ENCODE results near the gene PLEKHG5.

PLEKHG5 gene

DNA sequence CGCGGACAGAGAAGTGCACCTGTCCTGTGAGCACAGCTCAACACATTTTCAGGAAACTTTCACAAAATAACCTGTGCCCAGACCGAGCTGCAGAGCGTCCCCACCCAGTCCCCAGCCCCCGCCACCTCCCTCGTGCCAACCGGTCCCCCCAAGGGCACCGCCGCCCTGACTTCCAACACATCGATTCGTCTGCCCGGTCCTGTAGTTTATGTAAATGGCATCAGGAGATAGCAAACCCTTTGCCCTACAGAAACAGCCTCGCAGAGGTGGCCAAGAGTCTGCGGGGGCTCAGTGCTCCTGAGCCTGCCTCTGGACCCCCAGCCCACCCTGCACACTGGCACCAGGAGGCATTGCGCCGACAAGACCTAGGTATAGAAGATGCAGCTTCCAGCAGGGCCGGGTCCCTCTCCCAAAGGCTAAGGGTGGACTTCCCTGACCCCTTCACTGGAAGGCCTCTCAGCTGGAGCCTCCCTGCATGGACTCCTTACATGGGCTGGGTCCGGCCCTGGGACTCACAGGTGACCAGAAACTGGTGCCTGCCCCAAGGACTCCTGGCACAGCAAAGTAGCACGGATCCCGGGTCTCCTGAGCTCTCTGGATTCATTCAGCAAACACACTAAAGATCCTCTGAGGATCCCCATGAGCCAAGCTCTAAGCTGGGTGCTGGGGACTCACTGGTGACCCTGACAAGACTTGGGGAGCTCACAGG is 6.6 kb upstream of the PLEKHG5 start:
- TF ChIP-seq NFIC (IDR thresholded peaks at IDR 0.05) (no peak), FOXM1 (IDR thresholded peaks at IDR 0.05; ENCODE audit: borderline replicate concordance, low read depth) (no peak), TAF1 (IDR thresholded peaks at IDR 0.05; ENCODE audit: low read depth) (no peak), CREB1 (IDR thresholded peaks at IDR 0.05; ENCODE audit: low read depth) (no peak), EGR1 (IDR thresholded peaks at IDR 0.05) (no peak), ZBTB7A (IDR thresholded peaks at IDR 0.05; ENCODE audit: low read depth) (no peak), TCF12 (IDR thresholded peaks at IDR 0.05; ENCODE audit: low read depth) (no peak), EP300 (IDR thresholded peaks at IDR 0.05; ENCODE audit: borderline replicate concordance) (no peak), TEAD4 (IDR thresholded peaks at IDR 0.05) (no peak), YY1 (IDR thresholded peaks at IDR 0.05; ENCODE audit: low read depth) (no peak), CEBPB (IDR thresholded peaks at IDR 0.05) (no peak), RAD21 (IDR thresholded peaks at IDR 0.05; ENCODE audit: low read depth) (no peak)
- TF ChIP-seq, protein P1, sequence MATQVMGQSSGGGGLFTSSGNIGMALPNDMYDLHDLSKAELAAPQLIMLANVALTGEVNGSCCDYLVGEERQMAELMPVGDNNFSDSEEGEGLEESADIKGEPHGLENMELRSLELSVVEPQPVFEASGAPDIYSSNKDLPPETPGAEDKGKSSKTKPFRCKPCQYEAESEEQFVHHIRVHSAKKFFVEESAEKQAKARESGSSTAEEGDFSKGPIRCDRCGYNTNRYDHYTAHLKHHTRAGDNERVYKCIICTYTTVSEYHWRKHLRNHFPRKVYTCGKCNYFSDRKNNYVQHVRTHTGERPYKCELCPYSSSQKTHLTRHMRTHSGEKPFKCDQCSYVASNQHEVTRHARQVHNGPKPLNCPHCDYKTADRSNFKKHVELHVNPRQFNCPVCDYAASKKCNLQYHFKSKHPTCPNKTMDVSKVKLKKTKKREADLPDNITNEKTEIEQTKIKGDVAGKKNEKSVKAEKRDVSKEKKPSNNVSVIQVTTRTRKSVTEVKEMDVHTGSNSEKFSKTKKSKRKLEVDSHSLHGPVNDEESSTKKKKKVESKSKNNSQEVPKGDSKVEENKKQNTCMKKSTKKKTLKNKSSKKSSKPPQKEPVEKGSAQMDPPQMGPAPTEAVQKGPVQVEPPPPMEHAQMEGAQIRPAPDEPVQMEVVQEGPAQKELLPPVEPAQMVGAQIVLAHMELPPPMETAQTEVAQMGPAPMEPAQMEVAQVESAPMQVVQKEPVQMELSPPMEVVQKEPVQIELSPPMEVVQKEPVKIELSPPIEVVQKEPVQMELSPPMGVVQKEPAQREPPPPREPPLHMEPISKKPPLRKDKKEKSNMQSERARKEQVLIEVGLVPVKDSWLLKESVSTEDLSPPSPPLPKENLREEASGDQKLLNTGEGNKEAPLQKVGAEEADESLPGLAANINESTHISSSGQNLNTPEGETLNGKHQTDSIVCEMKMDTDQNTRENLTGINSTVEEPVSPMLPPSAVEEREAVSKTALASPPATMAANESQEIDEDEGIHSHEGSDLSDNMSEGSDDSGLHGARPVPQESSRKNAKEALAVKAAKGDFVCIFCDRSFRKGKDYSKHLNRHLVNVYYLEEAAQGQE (IDR thresholded peaks at IDR 0.05; ENCODE audit: low read depth), result no peak
- TF ChIP-seq, protein P2, sequence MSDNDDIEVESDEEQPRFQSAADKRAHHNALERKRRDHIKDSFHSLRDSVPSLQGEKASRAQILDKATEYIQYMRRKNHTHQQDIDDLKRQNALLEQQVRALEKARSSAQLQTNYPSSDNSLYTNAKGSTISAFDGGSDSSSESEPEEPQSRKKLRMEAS (IDR thresholded peaks at IDR 0.05), result no peak
- TF ChIP-seq, protein P3, sequence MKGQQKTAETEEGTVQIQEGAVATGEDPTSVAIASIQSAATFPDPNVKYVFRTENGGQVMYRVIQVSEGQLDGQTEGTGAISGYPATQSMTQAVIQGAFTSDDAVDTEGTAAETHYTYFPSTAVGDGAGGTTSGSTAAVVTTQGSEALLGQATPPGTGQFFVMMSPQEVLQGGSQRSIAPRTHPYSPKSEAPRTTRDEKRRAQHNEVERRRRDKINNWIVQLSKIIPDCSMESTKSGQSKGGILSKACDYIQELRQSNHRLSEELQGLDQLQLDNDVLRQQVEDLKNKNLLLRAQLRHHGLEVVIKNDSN (IDR thresholded peaks at IDR 0.05), result no peak

DNA sequence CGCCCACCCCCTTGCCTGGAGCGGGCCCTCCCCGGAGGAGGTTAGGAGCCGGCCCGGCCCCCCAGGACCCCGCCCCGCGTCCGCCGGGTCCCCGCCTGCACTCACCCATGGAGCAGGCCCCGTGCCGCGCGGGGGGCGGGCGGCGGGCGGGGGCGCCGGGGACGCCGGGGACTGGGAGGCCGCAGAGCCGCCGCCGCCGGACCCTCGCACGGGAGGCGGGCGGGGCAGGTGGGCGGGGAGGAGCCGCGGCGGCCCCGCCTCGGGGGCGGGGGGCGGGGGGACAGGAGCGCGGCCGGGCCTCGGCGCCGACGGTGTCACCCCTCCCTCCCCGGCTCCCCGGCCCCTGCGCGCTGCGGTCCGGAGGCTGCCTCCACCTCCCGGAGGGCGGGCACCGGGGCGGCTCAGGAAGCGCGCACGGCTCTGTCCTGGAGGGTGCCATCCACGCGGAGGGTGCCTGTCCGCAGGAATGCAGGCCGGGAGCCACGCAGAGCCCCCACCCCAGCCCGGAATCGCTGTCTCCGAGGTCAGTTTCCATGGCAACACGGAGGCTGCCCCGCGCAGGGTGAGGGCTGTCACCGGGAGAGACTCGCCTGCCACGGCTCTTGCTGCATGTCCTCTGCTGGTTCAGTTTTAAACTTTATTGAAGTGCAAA is 5.9 kb upstream of the PLEKHG5 start:
- TF ChIP-seq TAF1 (IDR thresholded peaks at IDR 0.05; ENCODE audit: low read depth) (no peak), ZBTB7A (IDR thresholded peaks at IDR 0.05; ENCODE audit: low read depth) (0 out of 2 replicates have a peak, but pooled peaks have one; percentile 26), NFIC (IDR thresholded peaks at IDR 0.05) (no peak), EGR1 (IDR thresholded peaks at IDR 0.05) (no peak), TEAD4 (IDR thresholded peaks at IDR 0.05) (peak; percentile 52), FOXM1 (IDR thresholded peaks at IDR 0.05; ENCODE audit: borderline replicate concordance, low read depth) (no peak), TCF12 (IDR thresholded peaks at IDR 0.05; ENCODE audit: low read depth) (no peak)
- TF ChIP-seq, protein P3 (IDR thresholded peaks at IDR 0.05), result no peak
- TF ChIP-seq, protein P2 (IDR thresholded peaks at IDR 0.05), result peak; percentile 40

DNA sequence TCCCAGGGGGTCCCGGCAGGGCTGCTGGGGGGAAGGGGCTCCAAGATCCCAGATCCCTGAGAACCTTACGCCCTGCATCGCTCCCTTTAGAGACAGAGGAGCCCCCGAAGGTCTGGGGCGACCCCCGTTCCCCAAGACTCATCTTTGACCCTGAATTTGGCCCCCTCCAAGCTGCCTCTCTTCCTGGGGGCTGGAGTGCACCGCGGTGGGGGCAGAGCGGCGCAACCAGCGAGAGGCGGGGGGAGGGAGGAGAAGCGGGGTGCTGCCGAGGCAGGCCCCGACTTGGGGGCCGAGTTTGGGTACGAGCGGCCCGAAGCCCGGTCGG is 5.4 kb upstream of the PLEKHG5 start:
- peak; percentile 56; the same call in 1 of the 2 replicates for TF ChIP-seq ZBTB7A (IDR thresholded peaks at IDR 0.05; ENCODE audit: low read depth)
- no peak for TF ChIP-seq EP300 (IDR thresholded peaks at IDR 0.05; ENCODE audit: borderline replicate concordance)

DNA sequence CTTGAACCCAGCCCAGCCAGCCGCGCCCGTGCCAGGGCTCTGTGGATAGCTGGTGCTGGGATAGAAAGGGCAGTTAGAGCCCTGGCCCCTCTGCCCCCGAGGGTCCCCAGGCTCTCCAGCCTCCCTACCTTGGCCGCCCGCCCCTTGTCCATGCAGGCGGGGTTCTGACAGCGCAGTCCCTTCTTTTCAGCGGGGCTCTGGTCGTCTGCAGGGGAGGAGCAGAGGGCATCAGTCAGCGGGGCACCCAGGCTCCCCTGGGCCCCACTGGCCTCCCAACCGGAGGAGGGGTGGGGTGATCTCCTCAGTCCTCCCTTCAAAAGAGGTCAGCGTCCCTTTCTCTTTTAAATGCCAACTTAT is 4.9 kb upstream of the PLEKHG5 start:
- TF ChIP-seq, protein P2 (IDR thresholded peaks at IDR 0.05), result no peak
- TF ChIP-seq EP300 (IDR thresholded peaks at IDR 0.05; ENCODE audit: borderline replicate concordance) (no peak), EGR1 (IDR thresholded peaks at IDR 0.05) (no peak), NFIC (IDR thresholded peaks at IDR 0.05) (no peak), CEBPB (IDR thresholded peaks at IDR 0.05) (no peak), ZBTB7A (IDR thresholded peaks at IDR 0.05; ENCODE audit: low read depth) (no peak), TEAD4 (IDR thresholded peaks at IDR 0.05) (no peak), TCF12 (IDR thresholded peaks at IDR 0.05; ENCODE audit: low read depth) (no peak), YY1 (IDR thresholded peaks at IDR 0.05; ENCODE audit: low read depth) (no peak), CREB1 (IDR thresholded peaks at IDR 0.05; ENCODE audit: low read depth) (no peak), TAF1 (IDR thresholded peaks at IDR 0.05; ENCODE audit: low read depth) (no peak), FOXM1 (IDR thresholded peaks at IDR 0.05; ENCODE audit: borderline replicate concordance, low read depth) (no peak), RAD21 (IDR thresholded peaks at IDR 0.05; ENCODE audit: low read depth) (no peak)
- TF ChIP-seq, protein P1 (IDR thresholded peaks at IDR 0.05; ENCODE audit: low read depth), result no peak
- TF ChIP-seq, protein P3 (IDR thresholded peaks at IDR 0.05), result no peak
